ENCODE data around the gene PYY. TPM values are rescaled to one million over a fixed set of nuclear protein-coding genes. Genes with fewer than 3 reads are reported as not detected.

The PYY gene
- total RNA-seq, 1 experiment from 2014 or later: not detected

GRCh38 chr17:43986225-43986981 lies 32.7 kb upstream of the PYY start:
- intact Hi-C loops (cut with micrococcal nuclease; ENCODE audit: unreplicated experiment) (no loop called here), in situ Hi-C loops (cut with HindIII; ENCODE audit: low pct_unique_long_range_greater_than_20kb, low sequenced_read_pairs) (no loop called here)
- ChIA-PET POLR2A (no interaction called here), CTCF (no interaction called here)
- H3K27me3 ChIP-seq (ENCODE audit: control insufficient read depth, insufficient read depth, low read length): no peaks in the 10 kb centered on the region
- BruUV-seq (replicated peaks): no TSS peak
- H3K36me3 ChIP-seq (ENCODE audit: control insufficient read depth, insufficient read depth, low read length): no peaks in the 10 kb centered on the region
- H3K4me3 ChIP-seq (ENCODE audit: low read depth in 2 of 2, low read length in 2 of 2): no peak overlapping the region
- ATAC-seq (no peak), DNase-seq (ENCODE audit: low read depth, low spot score) (no peak)
- H3K4me1 ChIP-seq (ENCODE audit: control insufficient read depth, insufficient read depth, low read length): peaks cover 3% of the 10 kb centered on the region
- no peak for TF ChIP-seq CTCF (IDR thresholded peaks at IDR 0.05)
- TF ChIP-seq POLR2AphosphoS5 (IDR thresholded peaks at IDR 0.05; ENCODE audit: low read depth, low read length): no peak
- no peaks in the 10 kb centered on the region for H3K9me3 ChIP-seq (ENCODE audit: control insufficient read depth, insufficient read depth, low read depth, low read length)
- no peak overlapping the region for H3K27ac ChIP-seq (ENCODE audit: low read length)

GRCh38 chr17:43984521-43984920 lies 30.8 kb upstream of the PYY start:
- intact Hi-C loops (cut with micrococcal nuclease; ENCODE audit: unreplicated experiment) (no loop called here), in situ Hi-C loops (cut with HindIII; ENCODE audit: low pct_unique_long_range_greater_than_20kb, low sequenced_read_pairs) (no loop called here)
- ChIA-PET POLR2A (no interaction called here), CTCF (no interaction called here)
- ATAC-seq: peak; percentile 68; the same call in 1 of the 2 replicates
- no TSS peak for BruUV-seq (replicated peaks)
- no peak for DNase-seq (ENCODE audit: low read depth, low spot score)
- no peaks in the 10 kb centered on the region for H3K27me3 ChIP-seq (ENCODE audit: control insufficient read depth, insufficient read depth, low read length)
- peaks cover 3% of the 10 kb centered on the region for H3K4me1 ChIP-seq (ENCODE audit: control insufficient read depth, insufficient read depth, low read length)
- H3K4me3 ChIP-seq (ENCODE audit: low read depth in 2 of 2, low read length in 2 of 2): peak overlapping the region; percentile 41 to 50
- TF ChIP-seq TCF7L2 (IDR thresholded peaks at IDR 0.05; ENCODE audit: low read depth, low read length): no peak
- no peak for TF ChIP-seq CTCF (IDR thresholded peaks at IDR 0.05)
- no peak for TF ChIP-seq POLR2AphosphoS5 (IDR thresholded peaks at IDR 0.05; ENCODE audit: low read depth, low read length)
- no peak for TF ChIP-seq SIN3A (IDR thresholded peaks at IDR 0.05; ENCODE audit: borderline replicate concordance, insufficient read depth, low read depth, low read length)
- TF ChIP-seq REST (IDR thresholded peaks at IDR 0.05; ENCODE audit: insufficient read depth in 1 of 2, low read depth in 2 of 2, low read length in 1 of 2): no peak
- no peaks in the 10 kb centered on the region for H3K36me3 ChIP-seq (ENCODE audit: control insufficient read depth, insufficient read depth, low read length)
- H3K9me3 ChIP-seq (ENCODE audit: control insufficient read depth, insufficient read depth, low read depth, low read length): no peaks in the 10 kb centered on the region
- H3K27ac ChIP-seq (ENCODE audit: low read length): no peak overlapping the region
